ENCODE measurements around the gene PSD2. TPM values are rescaled to one million over a fixed set of nuclear protein-coding genes. Genes with fewer than 3 reads are reported as not detected.

PSD2 gene
- total RNA-seq, 1 donor from 2014 or later, result 0.62 TPM

DNA sequence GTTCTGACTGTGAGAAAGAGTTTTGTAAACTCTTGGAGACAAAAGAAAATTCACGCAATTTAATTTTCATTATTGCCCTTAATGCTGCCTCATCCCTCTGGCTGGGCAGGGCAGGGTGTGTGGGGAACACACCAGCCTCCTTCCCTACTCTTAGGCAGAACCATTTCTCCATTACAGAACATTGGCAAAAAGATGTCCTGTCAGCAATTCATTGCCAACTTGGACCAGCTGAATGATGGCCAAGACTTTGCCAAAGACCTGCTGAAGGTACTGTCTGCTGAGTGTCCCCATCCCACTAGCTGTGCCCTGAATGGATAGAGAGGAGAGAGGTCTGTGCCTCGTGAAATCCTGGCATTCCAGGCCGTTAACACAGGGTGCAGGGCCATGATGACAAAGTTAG is 37.9 kb downstream of the PSD2 start:
- H3K9me3 Mint-ChIP-seq (ENCODE audit: unreplicated experiment), result peaks cover 5% of the 10 kb centered on the region
- no peak overlapping the region for H3K4me3 Mint-ChIP-seq (ENCODE audit: unreplicated experiment)
- H3K36me3 Mint-ChIP-seq (ENCODE audit: unreplicated experiment), result peaks cover 2% of the 10 kb centered on the region
- H3K27me3 Mint-ChIP-seq (ENCODE audit: unreplicated experiment), result peaks cover 51% of the 10 kb centered on the region
- no peak for DNase-seq (ENCODE audit: extremely low spot score, unreplicated experiment)
- no peak overlapping the region for H3K27ac Mint-ChIP-seq (ENCODE audit: unreplicated experiment)
- TF ChIP-seq, protein P1, sequence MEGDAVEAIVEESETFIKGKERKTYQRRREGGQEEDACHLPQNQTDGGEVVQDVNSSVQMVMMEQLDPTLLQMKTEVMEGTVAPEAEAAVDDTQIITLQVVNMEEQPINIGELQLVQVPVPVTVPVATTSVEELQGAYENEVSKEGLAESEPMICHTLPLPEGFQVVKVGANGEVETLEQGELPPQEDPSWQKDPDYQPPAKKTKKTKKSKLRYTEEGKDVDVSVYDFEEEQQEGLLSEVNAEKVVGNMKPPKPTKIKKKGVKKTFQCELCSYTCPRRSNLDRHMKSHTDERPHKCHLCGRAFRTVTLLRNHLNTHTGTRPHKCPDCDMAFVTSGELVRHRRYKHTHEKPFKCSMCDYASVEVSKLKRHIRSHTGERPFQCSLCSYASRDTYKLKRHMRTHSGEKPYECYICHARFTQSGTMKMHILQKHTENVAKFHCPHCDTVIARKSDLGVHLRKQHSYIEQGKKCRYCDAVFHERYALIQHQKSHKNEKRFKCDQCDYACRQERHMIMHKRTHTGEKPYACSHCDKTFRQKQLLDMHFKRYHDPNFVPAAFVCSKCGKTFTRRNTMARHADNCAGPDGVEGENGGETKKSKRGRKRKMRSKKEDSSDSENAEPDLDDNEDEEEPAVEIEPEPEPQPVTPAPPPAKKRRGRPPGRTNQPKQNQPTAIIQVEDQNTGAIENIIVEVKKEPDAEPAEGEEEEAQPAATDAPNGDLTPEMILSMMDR (IDR thresholded peaks at IDR 0.05), result no peak
- no peaks in the 10 kb centered on the region for H3K4me1 Mint-ChIP-seq (ENCODE audit: unreplicated experiment)

DNA sequence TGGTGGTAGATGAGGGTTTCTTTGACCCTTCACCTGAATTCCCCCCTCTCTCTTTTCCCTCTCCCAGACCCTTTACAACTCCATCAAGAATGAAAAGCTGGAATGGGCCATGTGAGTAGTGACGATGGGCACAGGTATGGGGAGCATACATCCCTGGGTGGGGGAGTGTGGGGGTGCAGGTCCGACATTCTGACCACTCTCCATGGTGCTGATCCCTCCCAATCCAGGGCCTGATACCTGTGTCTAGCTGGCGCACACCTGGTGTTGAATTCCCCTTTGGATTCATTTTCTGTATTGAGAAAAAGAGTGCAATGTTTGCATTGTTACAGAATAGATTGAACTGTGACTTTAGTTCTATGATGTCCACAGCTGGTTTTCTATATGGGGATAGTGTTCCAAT is 40.0 kb downstream of the PSD2 start:
- peaks cover 37% of the 10 kb centered on the region for H3K27me3 Mint-ChIP-seq (ENCODE audit: unreplicated experiment)
- no peak overlapping the region for H3K27ac Mint-ChIP-seq (ENCODE audit: unreplicated experiment)

DNA sequence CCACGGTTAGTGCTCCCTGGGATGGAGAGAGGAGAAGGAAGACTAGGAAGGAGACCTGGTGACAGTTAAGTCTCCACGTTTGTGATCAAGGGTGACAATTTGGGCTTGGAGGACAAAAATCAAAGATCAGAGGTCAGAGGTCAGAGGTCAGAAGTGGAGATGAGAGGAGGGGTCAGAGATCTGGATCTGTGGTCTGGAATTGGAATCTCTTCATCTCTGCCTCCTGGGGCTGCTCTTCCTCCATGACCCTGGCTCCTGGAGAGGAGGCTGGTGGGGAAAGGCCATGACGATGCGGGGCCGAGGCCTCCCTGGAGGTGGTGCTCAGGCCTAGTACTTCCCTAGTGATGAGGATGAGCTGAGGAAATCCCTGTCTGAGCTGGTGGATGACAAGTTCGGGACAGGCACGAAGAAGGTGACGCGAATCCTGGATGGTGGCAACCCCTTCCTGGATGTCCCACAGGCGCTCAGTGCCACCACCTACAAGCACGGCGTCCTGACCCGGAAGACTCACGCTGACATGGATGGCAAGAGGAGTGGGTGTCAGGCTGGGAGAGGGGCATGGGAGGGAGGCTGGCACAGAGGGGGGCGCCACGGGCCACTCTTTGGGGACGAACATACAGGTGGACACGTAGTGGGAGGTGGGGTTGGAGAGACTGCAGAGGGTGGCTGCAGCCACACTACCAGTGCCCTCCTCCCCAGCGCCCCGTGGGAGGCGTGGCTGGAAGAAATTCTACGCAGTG is 41.0 kb downstream of the PSD2 start:
- Mint-ChIP-seq H3K27ac (ENCODE audit: unreplicated experiment) (no peak overlapping the region), H3K9me3 (ENCODE audit: unreplicated experiment) (no peaks in the 10 kb centered on the region), H3K4me1 (ENCODE audit: unreplicated experiment) (no peaks in the 10 kb centered on the region), H3K4me3 (ENCODE audit: unreplicated experiment) (no peak overlapping the region), H3K27me3 (ENCODE audit: unreplicated experiment) (peaks cover 37% of the 10 kb centered on the region), H3K36me3 (ENCODE audit: unreplicated experiment) (no peaks in the 10 kb centered on the region)
- TF ChIP-seq, protein P1 (IDR thresholded peaks at IDR 0.05), result no peak
- DNase-seq (ENCODE audit: extremely low spot score, unreplicated experiment), result no peak

More for the DNA sequence above, 40.0 kb downstream of the PSD2 start:
- TF ChIP-seq, protein P1 (IDR thresholded peaks at IDR 0.05), result no peak
- Mint-ChIP-seq H3K4me1 (ENCODE audit: unreplicated experiment) (no peaks in the 10 kb centered on the region), H3K4me3 (ENCODE audit: unreplicated experiment) (no peak overlapping the region), H3K9me3 (ENCODE audit: unreplicated experiment) (no peaks in the 10 kb centered on the region), H3K36me3 (ENCODE audit: unreplicated experiment) (no peaks in the 10 kb centered on the region)
- DNase-seq (ENCODE audit: extremely low spot score, unreplicated experiment), result no peak

DNA sequence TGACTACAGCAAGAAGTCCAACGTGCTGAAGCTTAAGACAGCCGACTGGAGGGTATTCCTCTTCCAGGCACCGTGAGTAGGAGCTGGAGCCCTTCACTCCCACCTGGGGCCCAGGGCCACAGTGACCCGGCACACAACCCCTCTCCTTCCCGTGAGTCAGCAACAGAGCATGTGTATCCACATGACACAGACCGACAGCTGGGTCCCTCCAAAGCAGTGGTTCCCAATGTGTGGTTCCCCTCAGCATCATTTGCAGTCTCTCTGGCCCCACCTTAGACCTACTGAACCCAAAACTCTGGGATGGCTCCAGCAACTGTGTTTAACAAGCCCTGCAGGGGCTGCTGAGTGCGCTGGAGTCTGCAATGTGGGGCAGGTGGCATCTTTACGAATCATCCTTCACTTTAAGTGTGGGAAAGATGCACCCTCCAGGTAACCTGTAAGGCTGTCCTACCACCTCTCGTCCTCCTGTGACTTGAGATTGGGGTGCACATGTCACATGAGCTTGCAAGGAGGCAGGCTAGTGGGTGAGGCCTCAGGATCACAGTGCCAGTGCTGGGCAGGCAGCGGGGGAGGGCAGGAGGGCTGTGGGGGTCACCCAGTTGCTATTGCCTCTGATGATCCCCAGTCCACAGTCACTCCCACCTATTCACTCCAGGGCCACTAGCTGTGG is 42.2 kb downstream of the PSD2 start:
- TF ChIP-seq, protein P1 (IDR thresholded peaks at IDR 0.05), result no peak
- Mint-ChIP-seq H3K27me3 (ENCODE audit: unreplicated experiment) (peaks cover 34% of the 10 kb centered on the region), H3K4me3 (ENCODE audit: unreplicated experiment) (no peak overlapping the region), H3K4me1 (ENCODE audit: unreplicated experiment) (no peaks in the 10 kb centered on the region), H3K27ac (ENCODE audit: unreplicated experiment) (no peak overlapping the region), H3K9me3 (ENCODE audit: unreplicated experiment) (no peaks in the 10 kb centered on the region), H3K36me3 (ENCODE audit: unreplicated experiment) (no peaks in the 10 kb centered on the region)
- DNase-seq (ENCODE audit: extremely low spot score, unreplicated experiment), result no peak
